Measurements from ENCODE around the gene PADI1.

The PADI1 gene

GRCh38 chr1:17244821-17245740 is 40.2 kb downstream of the PADI1 start:
- DNase-seq (ENCODE audit: low read depth in 2 of 2), result no peak

- no peak for DNase-seq (ENCODE audit: low read depth in 2 of 2)
Observed at GRCh38 chr1:17245816-17246325, 40.9 kb downstream of the PADI1 start.

DNA sequence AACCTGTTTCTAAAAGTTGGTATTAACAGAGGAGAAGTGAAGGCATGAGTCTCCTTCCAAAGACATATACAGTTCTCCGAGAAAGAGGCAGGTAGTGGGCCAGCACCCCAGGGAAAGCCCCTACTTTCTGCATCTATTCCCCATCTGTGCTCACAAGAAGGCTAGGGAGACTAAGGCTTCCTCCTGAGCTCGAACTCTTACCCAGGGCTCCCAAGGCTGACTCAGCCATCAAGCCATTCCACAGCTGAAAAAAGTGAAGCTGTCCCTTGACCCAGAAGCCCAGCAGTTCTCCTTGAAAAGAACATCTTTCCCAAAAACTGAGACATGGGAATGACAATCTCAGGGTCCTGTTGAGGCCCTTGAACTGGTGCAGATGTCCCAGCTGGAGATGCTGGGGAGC is 42.0 kb downstream of the PADI1 start:
- no peak for DNase-seq (ENCODE audit: low read depth in 2 of 2)

DNA sequence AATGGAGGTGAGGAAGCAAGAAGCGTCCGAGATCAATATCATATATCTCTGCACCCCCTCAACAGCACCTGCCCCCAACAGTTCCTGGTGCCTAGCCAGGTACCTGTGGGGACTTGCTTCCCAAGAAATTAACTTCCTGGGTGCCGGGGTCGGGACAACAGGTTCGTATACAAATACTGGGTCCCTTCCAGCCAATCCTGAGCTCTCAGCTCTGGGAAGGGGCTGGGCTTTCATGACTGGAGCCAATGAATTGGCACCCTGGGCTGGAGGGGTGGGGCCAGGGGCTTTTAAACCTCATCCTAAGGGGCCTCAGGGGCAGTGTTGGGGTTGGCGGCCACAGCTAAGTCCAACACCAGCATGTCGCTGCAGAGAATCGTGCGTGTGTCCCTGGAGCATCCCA is 43.9 kb downstream of the PADI1 start, which contains the start of gene PADI3:
TSS of gene PADI3 (plus strand) at position 318 of the 400 bp plus-strand sequence. CDS start at position 358, 40 bp downstream.
- no peak for DNase-seq (ENCODE audit: low read depth in 2 of 2)

DNA sequence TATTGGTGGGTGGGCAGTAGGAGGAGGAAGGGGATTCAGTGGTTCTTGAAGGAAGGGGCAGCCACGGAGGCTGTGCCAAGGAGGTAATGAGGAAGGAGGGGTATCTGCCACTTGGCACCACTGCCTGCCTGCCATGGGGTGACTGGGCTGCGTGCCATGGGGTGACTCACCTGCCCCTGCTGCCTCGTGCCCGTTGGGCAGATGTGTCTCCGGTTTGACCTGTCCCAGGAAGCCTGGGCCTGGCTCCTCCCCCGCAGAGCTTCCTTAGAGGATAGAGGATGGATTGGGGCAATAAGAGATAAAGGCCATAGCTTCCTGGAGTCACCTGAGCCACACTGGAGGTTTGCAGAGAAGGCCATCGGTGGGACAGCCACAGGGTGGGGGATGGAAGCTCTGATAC is 45.7 kb downstream of the PADI1 start:
- DNase-seq (ENCODE audit: low read depth in 2 of 2), result no peak

DNA sequence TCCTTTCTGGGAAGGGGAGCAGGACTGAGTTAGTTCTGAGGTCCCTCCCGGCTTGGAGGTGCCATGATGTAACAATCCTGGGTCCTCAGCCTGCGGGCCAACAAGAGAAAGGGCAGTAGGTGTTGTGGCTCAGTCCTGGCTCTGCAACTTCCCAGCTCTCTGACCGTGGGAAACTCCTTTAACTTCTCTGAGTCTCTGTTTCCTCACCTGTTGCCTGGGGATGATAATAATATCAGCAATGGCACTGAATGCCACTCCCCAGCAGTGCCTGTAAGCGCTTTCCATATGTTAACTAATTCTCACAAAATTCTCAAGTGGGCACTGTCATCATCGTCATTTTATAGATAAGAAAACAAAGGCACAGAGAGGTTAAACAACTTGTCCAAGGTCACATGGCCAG is 46.3 kb downstream of the PADI1 start:
- no peak for DNase-seq (ENCODE audit: low read depth in 2 of 2)

DNA sequence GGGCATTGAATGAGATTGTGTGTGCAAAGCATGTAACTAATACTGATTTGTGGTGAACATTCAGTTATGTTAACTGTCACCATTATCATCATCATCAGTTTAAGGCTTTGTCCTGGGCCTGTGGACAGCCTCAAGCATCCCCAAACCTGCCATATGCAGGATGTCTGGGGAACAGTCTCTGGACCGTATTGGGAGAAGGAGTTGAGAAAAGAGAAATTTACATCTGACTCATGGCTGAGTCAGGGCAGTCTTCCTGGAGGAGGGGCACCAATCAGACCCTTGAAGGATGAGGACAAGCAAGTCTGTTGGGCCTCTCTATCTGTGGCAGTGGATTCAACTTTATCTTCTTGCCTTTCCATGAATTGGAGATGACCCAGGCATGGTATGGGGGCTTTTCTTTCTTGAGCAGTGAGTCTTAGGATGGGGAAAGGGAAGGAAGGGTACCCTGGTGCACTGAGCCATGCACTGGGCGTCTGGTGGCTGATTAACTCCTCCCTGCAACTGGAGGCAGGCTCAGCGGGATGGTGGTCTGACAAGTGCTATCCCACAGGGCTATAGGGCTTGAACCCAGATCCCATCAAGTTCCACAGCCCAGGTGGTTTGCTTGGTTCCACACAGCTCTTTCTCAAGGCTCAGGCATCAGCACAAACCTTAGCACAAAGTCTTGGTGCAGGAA is 46.9 kb downstream of the PADI1 start:
- no peak for DNase-seq (ENCODE audit: low read depth in 2 of 2)

GRCh38 chr1:17255336-17255735 is 50.4 kb downstream of the PADI1 start:
- DNase-seq (ENCODE audit: low read depth in 2 of 2), result no peak

GRCh38 chr1:17258116-17258757 is 53.3 kb downstream of the PADI1 start:
- no peak for DNase-seq (ENCODE audit: low read depth in 2 of 2)

DNA sequence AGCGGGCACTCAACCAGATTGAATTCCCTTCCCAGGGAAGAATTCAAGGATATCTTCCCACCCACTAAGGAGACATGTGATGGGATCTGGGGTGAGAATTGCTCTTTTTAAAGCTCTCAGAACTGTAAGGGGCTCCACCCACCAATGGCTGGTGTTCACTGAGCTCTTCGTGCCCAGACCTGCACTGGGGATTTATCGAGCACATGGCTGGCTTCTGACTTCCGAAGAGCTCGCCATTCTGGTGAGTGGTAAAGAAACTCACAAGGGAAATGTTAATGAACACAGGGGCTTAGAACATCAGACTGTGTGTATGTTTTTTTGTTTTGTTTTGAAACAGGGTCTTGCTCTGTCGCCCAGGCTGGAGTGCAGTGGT is 53.8 kb downstream of the PADI1 start:
- DNase-seq (ENCODE audit: low read depth in 2 of 2), result no peak

DNA sequence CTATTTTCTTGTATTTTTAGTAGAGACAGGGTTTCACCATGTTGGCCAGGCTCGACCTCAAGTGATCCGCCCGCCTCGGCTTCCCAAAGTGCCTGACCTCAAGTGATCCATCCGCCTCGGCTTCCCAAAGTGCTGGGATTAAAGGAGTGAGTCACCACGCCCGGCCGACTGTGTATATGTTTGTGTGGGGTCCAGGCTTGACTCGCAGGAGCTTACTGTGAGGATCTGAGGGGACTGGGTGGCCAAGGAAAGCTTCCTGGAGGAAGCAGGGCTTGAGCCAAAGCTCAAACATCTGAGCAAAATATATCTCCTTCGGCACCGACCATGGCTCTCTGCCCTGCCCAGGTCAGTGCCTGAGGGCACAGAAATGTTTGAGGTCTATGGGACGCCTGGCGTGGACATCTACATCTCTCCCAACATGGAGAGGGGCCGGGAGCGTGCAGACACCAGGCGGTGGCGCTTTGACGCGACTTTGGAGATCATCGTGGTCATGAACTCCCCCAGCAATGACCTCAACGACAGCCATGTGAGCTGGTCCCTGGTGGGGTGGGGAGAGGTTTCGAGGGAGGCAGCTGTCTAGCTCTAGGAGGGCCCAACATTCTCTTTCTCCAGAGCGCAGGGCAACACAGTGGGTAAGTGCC is 54.4 kb downstream of the PADI1 start:
- DNase-seq (ENCODE audit: low read depth in 2 of 2), result no peak

GRCh38 chr1:17260264-17260663 is 55.3 kb downstream of the PADI1 start:
- DNase-seq (ENCODE audit: low read depth in 2 of 2), result no peak

GRCh38 chr1:17260738-17261137 is 55.8 kb downstream of the PADI1 start:
- DNase-seq (ENCODE audit: low read depth in 2 of 2), result no peak

DNA sequence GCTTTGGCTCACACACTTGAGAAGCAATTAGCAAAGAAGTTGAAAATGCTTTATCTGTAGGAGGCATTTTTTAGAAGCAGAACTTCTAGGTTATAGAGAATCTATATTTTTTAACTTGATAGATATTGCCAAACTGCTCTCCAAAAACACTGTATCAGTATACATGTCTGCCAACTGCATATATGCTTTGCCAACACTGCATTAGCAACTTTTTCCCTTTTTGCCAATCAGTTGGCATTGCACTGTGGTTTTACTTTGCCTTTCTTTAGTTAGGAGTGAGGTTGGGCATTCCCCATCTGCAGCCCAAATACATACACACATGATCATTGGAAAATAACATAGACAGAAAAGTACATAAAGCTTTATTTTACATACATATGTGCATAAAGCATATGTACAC is 59.0 kb downstream of the PADI1 start:
- no peak for DNase-seq (ENCODE audit: low read depth in 2 of 2)

GRCh38 chr1:17264470-17264869 is 59.5 kb downstream of the PADI1 start:
- DNase-seq (ENCODE audit: low read depth in 2 of 2), result no peak

GRCh38 chr1:17265162-17265561 is 60.2 kb downstream of the PADI1 start:
- DNase-seq (ENCODE audit: low read depth in 2 of 2), result no peak

- no peak for DNase-seq (ENCODE audit: low read depth in 2 of 2)
Observed at GRCh38 chr1:17265950-17266349, 61.0 kb downstream of the PADI1 start.

DNA sequence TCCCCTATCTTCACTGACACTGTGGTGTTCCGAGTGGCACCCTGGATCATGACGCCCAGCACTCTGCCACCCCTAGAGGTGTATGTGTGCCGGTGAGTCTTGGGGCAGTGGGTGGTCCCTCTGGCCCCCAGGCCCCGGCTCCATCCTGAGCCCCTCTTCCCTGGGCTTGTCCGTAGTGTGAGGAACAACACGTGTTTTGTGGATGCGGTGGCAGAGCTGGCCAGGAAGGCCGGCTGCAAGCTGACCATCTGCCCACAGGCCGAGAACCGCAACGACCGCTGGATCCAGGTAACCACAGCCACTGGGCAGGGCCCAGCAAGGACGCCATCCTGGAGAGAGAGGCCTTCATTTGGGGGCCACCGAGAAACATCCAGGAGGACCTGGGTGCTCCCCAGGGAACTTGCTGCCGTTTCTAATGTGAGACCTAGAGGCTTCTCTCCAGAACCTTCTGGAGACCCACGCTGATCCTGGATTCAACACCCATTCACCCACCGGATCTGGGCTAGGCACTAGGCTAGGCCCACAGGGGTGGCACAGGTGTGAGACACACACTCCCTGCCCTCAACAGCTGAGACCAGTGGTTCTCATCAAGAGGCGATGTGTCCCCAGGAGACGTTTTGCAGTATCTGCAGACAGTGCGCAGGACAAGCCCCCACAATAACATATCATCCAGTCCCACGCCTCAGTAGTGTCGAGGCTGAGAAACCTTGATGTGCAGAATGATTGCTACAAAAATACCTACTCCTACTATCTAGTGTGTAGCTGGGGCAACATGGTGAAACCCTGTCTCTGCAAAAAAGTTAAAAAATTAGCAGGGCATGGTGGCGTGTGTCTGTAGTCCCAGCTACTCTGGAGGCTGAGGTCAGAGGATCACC is 66.2 kb downstream of the PADI1 start:
- DNase-seq (ENCODE audit: low read depth in 2 of 2), result no peak

DNA sequence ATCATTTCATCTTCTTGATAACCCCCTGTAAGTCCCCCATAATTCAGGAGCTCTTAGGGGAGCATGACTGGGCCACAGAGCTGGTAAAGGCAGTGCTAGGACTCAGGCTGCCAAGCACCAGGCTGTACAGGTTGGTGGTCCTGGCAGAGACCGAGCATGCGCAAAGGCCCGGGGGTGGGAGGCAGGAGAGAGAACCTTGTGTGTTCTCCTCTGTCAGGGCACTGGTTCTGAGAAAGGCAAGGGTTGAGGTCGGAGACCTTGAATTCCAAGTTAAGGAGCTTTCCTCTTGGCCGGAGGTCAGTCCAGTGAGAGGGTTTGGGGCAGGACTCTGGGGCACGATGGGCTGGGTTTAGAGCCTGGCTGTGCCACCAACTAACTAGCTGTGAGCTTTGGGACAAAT is 67.1 kb downstream of the PADI1 start:
- no peak for DNase-seq (ENCODE audit: low read depth in 2 of 2)

DNA sequence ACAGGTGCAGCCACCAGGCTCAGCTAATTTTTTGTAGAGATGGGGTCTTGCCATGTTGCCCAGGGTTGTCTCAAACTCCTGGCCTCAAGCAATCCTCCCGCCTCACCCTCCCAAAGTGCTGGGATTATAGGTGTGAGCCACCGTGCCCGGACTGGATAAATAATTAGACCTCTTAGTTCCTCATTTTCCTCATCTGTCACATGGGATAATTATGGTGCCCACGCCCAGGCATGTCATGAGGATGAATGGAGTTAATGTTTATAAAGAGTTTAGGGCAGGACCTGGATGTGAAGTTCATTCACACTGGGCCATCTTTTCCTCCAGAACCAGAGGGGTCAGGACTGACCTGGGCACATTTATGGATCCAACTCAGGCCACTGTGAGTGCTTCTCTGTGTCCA is 67.7 kb downstream of the PADI1 start:
- DNase-seq (ENCODE audit: low read depth in 2 of 2), result no peak

GRCh38 chr1:17273096-17273495 is 68.2 kb downstream of the PADI1 start:
- DNase-seq (ENCODE audit: low read depth in 2 of 2), result no peak

Measured in stimulated activated CD4-positive, alpha-beta T cell treated with anti-CD3 and anti-CD28 coated beads, Interleukin-4, amount 100 ng/mL, for 48 hours (primary cell).